Peyer's patch (tissue), 4 donors: Measurements from ENCODE around the gene TMEM143. TPM values are rescaled to one million over a fixed set of nuclear protein-coding genes. Genes with fewer than 3 reads are reported as not detected.

ENCODE experiments used
- DNase-seq, 3 donors: peaks; one replicate each; pipeline ENCODE4 v3.0.0-alpha.2; 2017 to 2019
- H3K27ac ChIP-seq, 4 donors: fragments of 200-600 bp; sonication (generic); one replicate each; pipeline ENCODE4 v1.5.1; 2016 to 2019
- H3K27me3 ChIP-seq, 2 donors: fragments of 200-600 bp; sonication (generic); one replicate each; pipeline ENCODE4 v1.5.1; 2019
- H3K36me3 ChIP-seq, 3 donors: fragments of 200-600 bp; sonication (generic); one replicate each; pipeline ENCODE4 v1.5.1; 2016 to 2019
- H3K4me1 ChIP-seq, 4 donors: fragments of 200-600 bp; sonication (generic); one replicate each; pipeline ENCODE4 v1.5.1; 2016 to 2019
- H3K4me3 ChIP-seq, 4 donors: fragments of 200-600 bp; sonication (generic); 1 replicate in 3 of 4; 2 replicates in 1 of 4; pipeline ENCODE4 v1.5.1; 2016 to 2019; ENCODE audit warnings: mild to moderate bottlenecking in 1 of 4
- H3K9me3 ChIP-seq, 4 donors: fragments of 200-600 bp; sonication (generic); one replicate each; pipeline ENCODE4 v1.5.1; 2016 to 2019; ENCODE audit warnings: mild to moderate bottlenecking in 1 of 4
- POLR2A ChIP-seq, 2 donors: fragments of 450-650 bp; IDR thresholded peaks; one replicate each; pipeline ENCODE4 v1.5.1; 2017; ENCODE audit warnings: antibody characterized with exemption in 2 of 2, mild to moderate bottlenecking in 2 of 2, moderate library complexity in 2 of 2
- total RNA-seq, 4 donors: library from RNA; depleted of rRNA; stranded (reverse); fragments of >200 nt; gene quantifications; one replicate each; pipeline ENCODE4 v1.1.0, GENCODE V29; 2016
- TF ChIP-seq, protein P1 (sequence below), 6 experiments: fragments of 450-650 bp in 4 of 6; fragments of 200-600 bp in 2 of 6; sonication (generic) in 1 of 6; IDR thresholded peaks; one replicate each; pipeline ENCODE4 v1.5.1; 2017 to 2019; ENCODE audit warnings: antibody characterized with exemption in 6 of 6, mild to moderate bottlenecking in 3 of 6, moderate library complexity in 1 of 6

Gene TMEM143
- total RNA-seq, 4 donors from 2014 or later: 8.6 to 30.5 (median 20.0) TPM

DNA sequence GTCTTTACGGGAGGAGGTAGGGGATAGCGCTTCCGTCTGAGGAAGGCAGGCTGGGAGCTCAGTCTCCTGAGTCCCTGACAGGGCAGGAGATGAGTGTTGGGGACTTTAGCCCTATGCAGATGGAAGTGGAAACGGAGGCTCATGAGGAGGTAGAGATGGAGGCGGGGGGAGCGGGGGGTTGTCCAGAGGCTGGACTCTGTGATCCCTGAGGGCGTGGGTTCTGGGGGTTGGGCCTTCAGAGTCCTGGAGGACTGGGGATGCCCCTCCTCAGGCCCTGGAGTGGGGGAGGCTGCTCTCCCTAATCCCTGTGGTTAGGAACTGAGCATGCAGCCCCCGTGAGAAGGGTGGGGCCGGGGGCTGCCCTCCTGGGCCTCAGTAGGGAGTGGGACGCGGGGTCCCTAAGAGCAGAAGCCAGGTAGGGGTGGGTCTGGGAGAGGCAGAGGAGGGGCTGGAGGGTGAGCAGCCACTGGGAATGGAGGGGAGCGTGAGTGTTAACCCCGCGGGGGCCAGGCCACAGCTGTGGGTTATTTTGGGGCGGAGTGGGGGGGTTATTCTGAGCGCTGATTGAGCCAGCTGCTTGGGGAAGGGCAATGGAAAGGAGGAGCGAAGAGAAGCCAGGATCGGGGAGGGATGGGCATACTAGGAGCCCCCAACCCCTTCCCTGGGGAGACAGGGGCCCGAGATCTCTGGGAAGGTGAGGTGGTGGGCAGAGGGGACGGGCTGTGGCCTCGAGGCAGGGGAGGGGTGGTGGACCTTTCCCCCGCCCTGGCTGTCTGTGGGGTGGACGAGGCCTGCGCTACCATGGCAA, 32.5 kb upstream of the TMEM143 start:
- H3K27me3 ChIP-seq: peaks cover 4 to 38% of the 10 kb centered on the region in 2 donors
- no peaks in the 10 kb centered on the region for H3K9me3 ChIP-seq
- H3K4me3 ChIP-seq: no peak overlapping the region
- H3K4me1 ChIP-seq: peaks cover 0 to 26% (median 14%) of the 10 kb centered on the region in 4 donors
- TF ChIP-seq, protein P1, sequence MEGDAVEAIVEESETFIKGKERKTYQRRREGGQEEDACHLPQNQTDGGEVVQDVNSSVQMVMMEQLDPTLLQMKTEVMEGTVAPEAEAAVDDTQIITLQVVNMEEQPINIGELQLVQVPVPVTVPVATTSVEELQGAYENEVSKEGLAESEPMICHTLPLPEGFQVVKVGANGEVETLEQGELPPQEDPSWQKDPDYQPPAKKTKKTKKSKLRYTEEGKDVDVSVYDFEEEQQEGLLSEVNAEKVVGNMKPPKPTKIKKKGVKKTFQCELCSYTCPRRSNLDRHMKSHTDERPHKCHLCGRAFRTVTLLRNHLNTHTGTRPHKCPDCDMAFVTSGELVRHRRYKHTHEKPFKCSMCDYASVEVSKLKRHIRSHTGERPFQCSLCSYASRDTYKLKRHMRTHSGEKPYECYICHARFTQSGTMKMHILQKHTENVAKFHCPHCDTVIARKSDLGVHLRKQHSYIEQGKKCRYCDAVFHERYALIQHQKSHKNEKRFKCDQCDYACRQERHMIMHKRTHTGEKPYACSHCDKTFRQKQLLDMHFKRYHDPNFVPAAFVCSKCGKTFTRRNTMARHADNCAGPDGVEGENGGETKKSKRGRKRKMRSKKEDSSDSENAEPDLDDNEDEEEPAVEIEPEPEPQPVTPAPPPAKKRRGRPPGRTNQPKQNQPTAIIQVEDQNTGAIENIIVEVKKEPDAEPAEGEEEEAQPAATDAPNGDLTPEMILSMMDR (IDR thresholded peaks at IDR 0.05): no peak
- no peak for TF ChIP-seq POLR2A (IDR thresholded peaks at IDR 0.05)
- no peak overlapping the region for H3K27ac ChIP-seq
- no peak for DNase-seq
- no peaks in the 10 kb centered on the region for H3K36me3 ChIP-seq

DNA sequence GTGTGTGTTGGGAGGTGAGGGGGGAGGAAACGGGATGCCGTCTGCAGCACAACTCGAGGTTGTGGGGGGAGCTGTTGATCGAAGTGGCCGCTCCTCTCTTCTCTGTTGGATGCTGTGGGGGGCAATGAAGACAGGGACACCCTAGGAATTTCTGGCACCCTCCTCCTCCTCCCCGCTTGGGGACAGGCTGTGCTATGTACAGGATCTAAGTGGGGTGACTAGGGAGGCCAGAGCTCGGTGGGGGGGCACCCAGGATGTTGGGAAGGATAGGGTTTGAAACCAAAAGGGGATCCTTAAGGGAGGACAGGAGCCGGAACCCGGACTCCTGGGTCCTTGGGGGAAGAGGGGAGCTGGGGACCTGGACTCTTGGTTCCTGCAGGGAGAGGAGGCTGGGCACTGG, 31.8 kb upstream of the TMEM143 start:
- Histone ChIP-seq H3K27ac (no peak overlapping the region), H3K36me3 (no peaks in the 10 kb centered on the region), H3K4me3 (no peak overlapping the region), H3K9me3 (no peaks in the 10 kb centered on the region), H3K4me1 (peaks cover 0 to 26% (median 14%) of the 10 kb centered on the region in 4 donors), H3K27me3 (peaks cover 4 to 38% of the 10 kb centered on the region in 2 donors)
- no peak for DNase-seq
- no peak for TF ChIP-seq POLR2A (IDR thresholded peaks at IDR 0.05)
- TF ChIP-seq, protein P1 (IDR thresholded peaks at IDR 0.05): no peak

DNA sequence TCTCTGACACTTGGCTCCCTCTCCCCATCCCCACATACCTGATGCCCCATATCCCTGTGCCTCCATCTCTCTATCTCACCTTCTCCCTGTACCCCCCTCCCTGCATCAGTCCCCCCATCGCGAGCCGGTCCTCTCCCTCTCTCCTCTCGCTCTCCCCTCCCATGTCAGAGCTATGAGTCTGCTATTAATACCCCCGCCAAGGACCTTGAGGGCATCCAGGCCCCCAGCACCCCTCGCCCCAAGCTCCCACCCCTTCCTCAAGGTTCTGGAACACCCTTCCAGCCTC, 31.4 kb upstream of the TMEM143 start:
- no peaks in the 10 kb centered on the region for H3K9me3 ChIP-seq
- peaks cover 0 to 28% (median 14%) of the 10 kb centered on the region in 4 donors for H3K4me1 ChIP-seq
- DNase-seq: no peak
- H3K36me3 ChIP-seq: no peaks in the 10 kb centered on the region
- TF ChIP-seq, protein P1 (IDR thresholded peaks at IDR 0.05): no peak
- no peak for TF ChIP-seq POLR2A (IDR thresholded peaks at IDR 0.05)
- no peak overlapping the region for H3K4me3 ChIP-seq
- H3K27me3 ChIP-seq: peaks cover 4 to 38% of the 10 kb centered on the region in 2 donors
- no peak overlapping the region for H3K27ac ChIP-seq

DNA sequence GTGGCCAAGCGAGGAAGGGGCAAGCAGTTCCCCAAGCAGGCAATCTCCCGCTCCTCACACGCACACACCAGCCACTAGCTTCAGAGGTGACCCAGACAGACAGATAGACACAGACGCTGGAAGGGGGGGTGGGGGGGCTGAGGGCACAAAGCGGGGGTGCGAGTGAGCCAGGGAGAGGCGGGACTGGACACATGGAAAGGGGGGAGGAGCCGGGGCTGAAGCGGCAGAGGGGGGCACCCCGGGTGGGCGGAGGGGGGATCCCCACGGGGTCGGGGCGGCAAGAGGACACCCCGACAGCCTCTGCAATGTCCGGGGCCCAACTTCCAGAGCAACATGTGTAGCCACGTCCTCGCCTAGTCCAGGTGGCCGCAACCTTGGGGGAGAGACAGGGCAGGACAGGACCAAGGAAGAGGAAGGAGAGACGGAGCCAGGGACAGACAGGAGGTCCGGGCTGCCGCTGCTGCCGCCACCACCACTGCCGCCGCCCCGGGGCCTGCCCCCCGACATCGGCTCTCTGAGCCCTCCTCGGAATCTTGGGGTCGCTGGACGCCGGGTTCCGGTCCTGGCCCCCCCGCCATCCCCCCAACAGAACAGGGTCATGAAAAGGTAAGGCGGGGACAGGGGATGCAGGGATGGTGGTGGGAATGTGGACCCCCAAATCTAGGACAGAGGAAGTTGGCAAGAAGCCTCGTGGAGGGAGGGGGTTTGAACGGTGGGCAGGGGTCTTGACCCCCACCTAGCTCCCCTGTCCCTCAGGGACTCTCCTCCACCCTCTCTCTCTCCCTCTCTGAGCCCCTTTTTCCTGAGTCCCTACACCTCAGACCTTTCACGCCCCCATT, 30.8 kb upstream of the TMEM143 start:
- TF ChIP-seq POLR2A (IDR thresholded peaks at IDR 0.05): no peak
- TF ChIP-seq, protein P1 (IDR thresholded peaks at IDR 0.05): no peak
- Histone ChIP-seq H3K27me3 (peaks cover 4 to 38% of the 10 kb centered on the region in 2 donors), H3K27ac (no peak overlapping the region), H3K9me3 (no peaks in the 10 kb centered on the region), H3K36me3 (peaks cover 0 to 1% (median 0%) of the 10 kb centered on the region in 3 donors), H3K4me1 (peaks cover 0 to 34% (median 14%) of the 10 kb centered on the region in 4 donors), H3K4me3 (no peak overlapping the region)
- no peak for DNase-seq

- Histone ChIP-seq H3K4me1 (peaks cover 0 to 35% (median 14%) of the 10 kb centered on the region in 4 donors), H3K27me3 (peaks cover 4 to 38% of the 10 kb centered on the region in 2 donors), H3K9me3 (no peaks in the 10 kb centered on the region), H3K27ac (no peak within 1 kb of the TSS), H3K4me3 (no peak within 1 kb of the TSS), H3K36me3 (peaks cover 0 to 9% (median 0%) of the 10 kb centered on the region in 3 donors)
- DNase-seq: peak in 1 of 3 donors; percentile 53
- TF ChIP-seq POLR2A (IDR thresholded peaks at IDR 0.05): no peak
- TF ChIP-seq, protein P1 (IDR thresholded peaks at IDR 0.05): no peak
Measured at GRCh38 chr19:48393559-48394330, 30.0 kb upstream of the TMEM143 start, which contains the start of gene GRIN2D. GRIN2D (plus strand) TSS chr19:48393668; CDS start chr19:48398393, 4,725 bp downstream.
